ENCODE measurements around the gene KDM2B.

KDM2B gene

DNA sequence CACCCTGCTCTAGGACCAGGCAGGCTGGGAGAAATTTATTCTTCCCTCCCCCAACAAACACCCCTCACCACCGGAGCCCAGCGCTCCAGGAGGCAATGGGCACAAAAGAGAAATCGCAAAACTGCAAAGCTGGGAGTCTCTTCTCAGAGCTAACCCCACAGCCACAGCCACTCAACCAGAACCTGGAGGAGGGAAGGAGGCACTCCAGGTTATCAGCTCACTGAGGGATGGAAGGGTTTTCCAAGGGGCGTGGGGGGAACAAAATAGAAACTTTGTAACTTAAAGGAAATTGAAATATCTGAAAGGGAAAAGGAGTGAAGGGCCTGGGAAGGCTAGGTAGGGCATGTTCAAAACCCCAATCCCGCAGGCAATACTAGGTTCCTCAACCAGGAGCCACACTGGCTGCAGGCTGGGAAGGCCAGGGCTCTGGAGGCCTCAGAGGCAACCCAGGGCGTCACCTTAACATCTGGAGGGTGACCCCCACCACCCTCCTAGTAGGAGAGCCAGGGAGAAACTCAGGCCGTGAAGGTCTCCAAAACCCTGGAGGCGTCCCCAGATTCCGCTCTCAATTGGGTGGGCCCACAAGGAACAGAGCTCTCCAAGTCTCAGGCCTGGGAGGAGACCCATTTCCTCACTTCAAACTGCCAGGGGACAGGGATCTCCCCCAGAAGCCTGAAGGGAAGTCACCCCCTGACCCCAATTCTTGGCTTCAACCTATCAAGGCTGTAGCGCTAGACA, 3.2 kb downstream of the KDM2B start:
- TF ChIP-seq, protein P1, sequence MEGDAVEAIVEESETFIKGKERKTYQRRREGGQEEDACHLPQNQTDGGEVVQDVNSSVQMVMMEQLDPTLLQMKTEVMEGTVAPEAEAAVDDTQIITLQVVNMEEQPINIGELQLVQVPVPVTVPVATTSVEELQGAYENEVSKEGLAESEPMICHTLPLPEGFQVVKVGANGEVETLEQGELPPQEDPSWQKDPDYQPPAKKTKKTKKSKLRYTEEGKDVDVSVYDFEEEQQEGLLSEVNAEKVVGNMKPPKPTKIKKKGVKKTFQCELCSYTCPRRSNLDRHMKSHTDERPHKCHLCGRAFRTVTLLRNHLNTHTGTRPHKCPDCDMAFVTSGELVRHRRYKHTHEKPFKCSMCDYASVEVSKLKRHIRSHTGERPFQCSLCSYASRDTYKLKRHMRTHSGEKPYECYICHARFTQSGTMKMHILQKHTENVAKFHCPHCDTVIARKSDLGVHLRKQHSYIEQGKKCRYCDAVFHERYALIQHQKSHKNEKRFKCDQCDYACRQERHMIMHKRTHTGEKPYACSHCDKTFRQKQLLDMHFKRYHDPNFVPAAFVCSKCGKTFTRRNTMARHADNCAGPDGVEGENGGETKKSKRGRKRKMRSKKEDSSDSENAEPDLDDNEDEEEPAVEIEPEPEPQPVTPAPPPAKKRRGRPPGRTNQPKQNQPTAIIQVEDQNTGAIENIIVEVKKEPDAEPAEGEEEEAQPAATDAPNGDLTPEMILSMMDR (IDR thresholded peaks at IDR 0.05) = no peak
- peak overlapping the region in 1 of 2 donors; percentile 74 for H3K27ac ChIP-seq
- DNase-seq (ENCODE audit: low spot score) = no peak
- peak overlapping the region; percentile 87 for H3K4me3 ChIP-seq

DNA sequence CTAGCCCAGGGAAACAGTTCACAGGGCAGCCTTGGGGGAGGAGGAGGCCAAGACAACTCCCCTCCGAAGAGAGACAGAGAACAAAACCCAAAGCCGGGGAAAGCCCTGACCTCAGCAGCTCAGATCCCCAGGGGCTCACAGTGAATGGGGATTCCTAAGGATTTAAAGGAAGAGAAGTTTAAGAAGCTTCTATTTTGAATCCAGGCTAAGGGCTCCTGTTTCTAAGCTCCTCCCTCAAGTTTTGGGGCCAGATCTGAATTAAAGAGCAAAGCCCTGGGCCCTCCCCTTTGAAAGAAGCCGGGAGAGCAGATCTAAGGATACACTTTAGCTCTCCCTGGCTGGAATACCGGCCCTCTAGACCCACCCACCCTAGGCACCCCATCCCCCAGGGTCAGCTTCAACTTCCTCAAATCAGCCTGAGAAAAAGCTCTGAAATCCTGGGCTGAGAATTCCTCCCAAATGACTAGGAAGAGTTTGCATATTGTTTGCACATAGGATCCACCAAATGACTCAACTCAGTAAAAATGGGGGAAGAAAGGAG, 3.9 kb downstream of the KDM2B start:
- Histone ChIP-seq H3K27ac (peak overlapping the region; percentile 23 to 74), H3K4me3 (no peak overlapping the region)
- TF ChIP-seq, protein P1 (IDR thresholded peaks at IDR 0.05) = no peak
- no peak for DNase-seq (ENCODE audit: low spot score)

DNA sequence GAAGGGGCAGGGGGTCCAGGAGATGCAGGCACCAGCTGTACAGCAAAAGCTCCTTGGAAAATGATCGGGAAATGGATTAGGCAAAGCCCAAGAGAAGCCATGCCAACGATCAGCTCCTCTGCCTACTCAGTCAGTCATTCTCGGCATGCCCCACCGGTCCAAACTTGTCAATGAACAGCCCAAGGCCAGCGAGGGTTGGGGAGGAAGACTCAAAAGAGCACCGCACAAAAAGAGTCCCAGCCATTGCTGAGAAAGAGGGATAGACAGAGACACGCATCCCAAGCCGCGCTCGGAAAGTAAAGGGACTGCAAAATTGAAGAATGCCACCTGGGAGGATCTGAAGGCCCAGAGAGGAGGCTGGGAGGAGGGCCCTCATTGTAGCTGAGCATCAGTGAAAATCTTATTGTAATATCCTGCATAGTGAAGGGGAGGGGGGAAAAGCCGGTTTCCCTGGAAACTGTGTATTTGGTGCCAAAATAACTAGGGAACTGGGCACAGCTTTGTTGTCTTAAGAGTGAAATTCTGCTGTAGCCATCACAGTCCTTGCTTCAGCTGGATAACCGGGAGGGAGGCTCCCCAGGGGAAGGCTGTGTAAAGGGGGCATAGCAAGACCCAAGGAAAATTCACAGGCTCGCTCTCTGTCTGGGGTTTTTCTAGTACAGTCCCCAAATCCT, 4.7 kb downstream of the KDM2B start:
- no peak for DNase-seq (ENCODE audit: low spot score)
- TF ChIP-seq, protein P1 (IDR thresholded peaks at IDR 0.05) = no peak
- Histone ChIP-seq H3K27ac (peak overlapping the region; percentile 23 to 74), H3K4me3 (no peak overlapping the region)

DNA sequence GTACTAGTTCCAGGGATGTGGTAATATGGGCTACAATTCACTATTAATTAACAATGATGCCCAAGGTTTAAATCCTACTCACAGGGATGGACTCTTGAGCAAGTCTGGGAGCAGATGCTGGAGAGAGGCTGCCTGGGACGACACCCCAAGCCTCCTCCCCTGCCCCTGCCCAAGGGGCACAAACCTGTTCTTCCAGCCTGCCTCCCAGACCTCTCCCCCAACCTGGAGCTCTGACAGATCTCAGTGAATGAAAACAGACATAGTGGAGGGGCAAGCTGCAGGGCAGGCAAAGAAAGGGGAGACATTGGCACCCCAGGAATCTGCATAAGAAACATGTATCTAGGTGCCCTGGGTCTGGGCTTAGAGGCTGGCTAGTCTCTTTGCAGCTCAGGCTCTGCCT, 5.8 kb downstream of the KDM2B start:
- no peak overlapping the region for H3K27ac ChIP-seq
- TF ChIP-seq, protein P1 (IDR thresholded peaks at IDR 0.05) = no peak
- H3K4me3 ChIP-seq = no peak overlapping the region
- no peak for DNase-seq (ENCODE audit: low spot score)

DNA sequence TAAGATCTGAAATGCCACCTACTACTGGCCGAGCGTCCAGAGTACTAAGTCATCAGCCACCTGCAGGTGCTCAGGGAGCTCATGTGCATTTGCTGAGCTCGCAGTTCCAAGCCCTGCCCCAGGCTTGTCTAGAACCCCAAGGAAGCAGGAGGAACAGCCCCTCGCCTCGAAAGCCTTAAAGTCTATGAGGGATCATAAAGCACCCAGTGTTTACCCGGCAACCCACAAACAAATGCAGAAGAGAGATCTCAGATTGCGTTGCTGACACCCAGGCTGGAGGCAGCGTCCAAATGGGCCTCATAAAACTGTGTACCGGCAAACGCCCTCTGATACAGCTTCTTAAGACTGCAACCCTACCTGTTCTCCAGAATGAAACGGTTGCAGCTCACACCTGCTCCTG, 6.8 kb downstream of the KDM2B start:
- no peak for DNase-seq (ENCODE audit: low spot score)
- TF ChIP-seq, protein P1 (IDR thresholded peaks at IDR 0.05) = no peak
- Histone ChIP-seq H3K4me3 (no peak overlapping the region), H3K27ac (no peak overlapping the region)

DNA sequence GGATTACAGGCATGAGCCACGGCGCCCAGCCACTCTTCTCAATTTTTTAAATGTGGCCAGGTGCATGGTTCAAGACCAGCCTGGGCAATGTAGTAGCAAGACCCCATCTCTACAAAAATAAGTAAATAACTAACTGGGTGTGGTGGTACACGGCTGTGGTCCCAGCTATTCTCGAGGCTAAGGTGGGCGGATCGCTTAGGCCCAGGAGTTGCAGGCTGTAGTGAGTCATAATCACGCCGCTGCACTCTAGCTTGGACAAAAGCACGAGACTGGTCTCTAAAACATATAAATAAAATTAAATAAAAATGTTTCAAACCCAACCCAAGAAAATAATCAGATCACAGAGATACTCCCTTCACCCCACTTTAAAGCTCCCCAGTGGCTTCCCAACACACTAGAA, 8.9 kb downstream of the KDM2B start:
- TF ChIP-seq, protein P1 (IDR thresholded peaks at IDR 0.05) = no peak
- no peak for DNase-seq (ENCODE audit: low spot score)
- no peak overlapping the region for H3K27ac ChIP-seq
- no peak overlapping the region for H3K4me3 ChIP-seq
